H1 (cell line): ENCODE measurements around the gene CCDC192. TPM values are rescaled to one million over a fixed set of nuclear protein-coding genes. Genes with fewer than 3 reads are reported as not detected.
A peak's percentile ranks its signal among the peaks of the same experiment; 100 is the strongest.

ENCODE experiments used
- CTCF ChIA-PET: fragments of 300-600 bp; sonication (Branson Sonifier 250); formaldehyde crosslinking; loops from one replicate; lab custom pipeline; 2021; ENCODE audit not compliant: partially characterized antibody; lab: Charles Lee
- POLR2A ChIA-PET: fragments of 300-600 bp; sonication (Branson Sonifier 250); formaldehyde crosslinking; loops from one replicate; lab custom pipeline; 2021; ENCODE audit warnings: inconsistent platforms; ENCODE audit not compliant: partially characterized antibody; lab: Charles Lee
- DNase-seq, 2 experiments: peaks; one replicate each; pipeline versions ENCODE4 v3.0.0 to v3.0.0-alpha.2; 2010 to 2022; ENCODE audit warnings: low spot score in 2 of 2, low read depth in 1 of 2, mixed read lengths in 1 of 2
- FAIRE-seq: peaks from 2 replicates; lab custom pipeline; 2011; peaks lifted over from hg19 to GRCh38; lab: Jason Lieb, UNC
- H2AFZ ChIP-seq: 2 replicates; pipeline ENCODE4 v1.8.1; 2012; ENCODE audit warnings: low read length, inconsistent platforms
- H2AK5ac ChIP-seq: 2 replicates; pipeline ENCODE4 v1.6.1; 2013; ENCODE audit warnings: low read depth, low read length
- H2BK120ac ChIP-seq: replicated peaks from 2 replicates; pipeline ENCODE3; 2013; ENCODE audit warnings: low read depth, low read length, inconsistent platforms
- H2BK12ac ChIP-seq: 2 replicates; pipeline ENCODE4 v1.6.1; 2013; ENCODE audit warnings: low read depth, low read length
- H2BK15ac ChIP-seq: 2 replicates; pipeline ENCODE4 v1.6.1; 2013; ENCODE audit warnings: low read length
- H2BK20ac ChIP-seq: 2 replicates; pipeline ENCODE4 v1.6.1; 2013; ENCODE audit warnings: low read length
- H2BK5ac ChIP-seq: 2 replicates; pipeline ENCODE4 v1.6.1; 2013; ENCODE audit warnings: low read depth, low read length
- H3K14ac ChIP-seq: 2 replicates; pipeline ENCODE4 v1.6.1; 2013; ENCODE audit warnings: inconsistent platforms; ENCODE audit not compliant: insufficient read length
- H3K18ac ChIP-seq: 2 replicates; pipeline ENCODE4 v1.6.1; 2013; ENCODE audit warnings: low read length; ENCODE audit errors: extremely low read depth
- H3K23ac ChIP-seq: 2 replicates; pipeline ENCODE4 v1.6.1; 2013; ENCODE audit warnings: inconsistent platforms; ENCODE audit not compliant: insufficient read length
- H3K23me2 ChIP-seq: 2 replicates; pipeline ENCODE4 v1.6.1; 2013; ENCODE audit warnings: low read depth, low read length
- H3K27ac ChIP-seq: 2 replicates; pipeline ENCODE4 v1.6.1; 2011; ENCODE audit warnings: low read depth, low read length, inconsistent platforms
- H3K27me3 ChIP-seq, 4 experiments: replicated peaks in 1 of 4; 1 replicate in 1 of 4; 2 replicates in 3 of 4; pipeline versions ENCODE4 v1.6.1 to v1.8.1; 2011 to 2013; ENCODE audit warnings: low read length in 3 of 4, mild to moderate bottlenecking in 3 of 4, inconsistent platforms in 2 of 4, mixed read lengths in 2 of 4, moderate library complexity in 1 of 4; ENCODE audit not compliant: control insufficient read depth in 3 of 4, insufficient read depth in 3 of 4; ENCODE audit errors: extremely low read depth in 1 of 4
- H3K36me3 ChIP-seq, 4 experiments: 2 replicates each; pipeline versions ENCODE4 v1.6.1 to v1.8.1; 2011 to 2013; ENCODE audit warnings: mild to moderate bottlenecking in 4 of 4, low read length in 3 of 4, moderate library complexity in 2 of 4, control low read depth in 1 of 4, inconsistent platforms in 1 of 4; ENCODE audit not compliant: insufficient read depth in 4 of 4, control insufficient read depth in 2 of 4
- H3K4ac ChIP-seq: replicated peaks from 2 replicates; pipeline ENCODE3; 2013; ENCODE audit warnings: low read length, low read depth, mixed read lengths, inconsistent platforms; ENCODE audit not compliant: insufficient read length
- H3K4me1 ChIP-seq, 4 experiments: replicated peaks in 1 of 4; 1 replicate in 1 of 4; 2 replicates in 3 of 4; pipeline versions ENCODE4 v1.6.1 to v1.8.1; 2011 to 2013; ENCODE audit warnings: low read length in 3 of 4, inconsistent platforms in 2 of 4, mixed read lengths in 1 of 4; ENCODE audit not compliant: insufficient read depth in 4 of 4, control insufficient read depth in 3 of 4
- H3K4me2 ChIP-seq, 2 experiments: 2 replicates each; pipeline versions ENCODE4 v1.6.1 to v1.8.1; 2011 to 2013; ENCODE audit warnings: low read depth in 2 of 2, low read length in 2 of 2, control low read depth in 1 of 2, inconsistent platforms in 1 of 2, mild to moderate bottlenecking in 1 of 2; ENCODE audit not compliant: insufficient read depth in 1 of 2
- H3K4me3 ChIP-seq, 4 experiments: fragments of 200-600, 300-600 bp in 1 of 4; sonication (generic), shearing (Covaris generic), sonication (Bioruptor Twin) in 1 of 4; 2 replicates each; pipeline versions ENCODE4 v1.5.1 to v1.8.1; 2011 to 2016; ENCODE audit warnings: low read length in 4 of 4, low read depth in 3 of 4, control low read depth in 2 of 4, inconsistent platforms in 2 of 4, mild to moderate bottlenecking in 2 of 4, mixed read lengths in 1 of 4, moderate library complexity in 1 of 4; ENCODE audit not compliant: insufficient read depth in 2 of 4; ENCODE audit errors: extremely low read depth in 1 of 4
- H3K56ac ChIP-seq: replicated peaks from 2 replicates; pipeline ENCODE3; 2013; ENCODE audit warnings: low read depth, mild to moderate bottlenecking, mixed read lengths, low read length, inconsistent platforms; ENCODE audit not compliant: insufficient read length
- H3K79me1 ChIP-seq: 2 replicates; pipeline ENCODE4 v1.6.1; 2013; ENCODE audit warnings: low read depth, low read length, control low read depth
- H3K79me2 ChIP-seq, 2 experiments: 2 replicates each; pipeline versions ENCODE4 v1.6.1 to v1.8.1; 2012 to 2013; ENCODE audit warnings: low read length in 2 of 2, mild to moderate bottlenecking in 2 of 2, inconsistent platforms in 1 of 2; ENCODE audit not compliant: insufficient read depth in 2 of 2, control insufficient read depth in 1 of 2
- H3K9ac ChIP-seq, 4 experiments: replicated peaks in 1 of 4; 1 replicate in 1 of 4; 2 replicates in 3 of 4; pipeline versions ENCODE4 v1.6.1 to v1.8.1; 2011 to 2013; ENCODE audit warnings: low read depth in 3 of 4, low read length in 3 of 4, control low read depth in 2 of 4, mild to moderate bottlenecking in 2 of 4, moderate library complexity in 2 of 4, inconsistent platforms in 1 of 4; ENCODE audit errors: extremely low read depth in 1 of 4
- H3K9me3 ChIP-seq, 2 experiments: 2 replicates each; pipeline versions ENCODE4 v1.6.1 to v1.8.1; 2012 to 2013; ENCODE audit warnings: mild to moderate bottlenecking in 2 of 2, moderate library complexity in 2 of 2, control low read depth in 1 of 2, inconsistent platforms in 1 of 2, low read depth in 1 of 2, low read length in 1 of 2, mixed read lengths in 1 of 2; ENCODE audit not compliant: insufficient read depth in 2 of 2
- H4K20me1 ChIP-seq, 2 experiments: replicated peaks in 1 of 2; 2 replicates each; pipeline versions ENCODE3 to v1.8.1; 2011 to 2013; ENCODE audit warnings: inconsistent platforms in 2 of 2, low read length in 2 of 2, mild to moderate bottlenecking in 1 of 2; ENCODE audit not compliant: insufficient read depth in 2 of 2, control insufficient read depth in 1 of 2
- H4K5ac ChIP-seq: 2 replicates; pipeline ENCODE4 v1.6.1; 2013; ENCODE audit warnings: low read length, low read depth, mixed read lengths, inconsistent platforms; ENCODE audit not compliant: insufficient read length
- H4K8ac ChIP-seq: 2 replicates; pipeline ENCODE4 v1.8.0; 2013; ENCODE audit warnings: mild to moderate bottlenecking, moderate library complexity, low read length, inconsistent platforms; ENCODE audit not compliant: insufficient read depth; ENCODE audit errors: extremely low read depth
- H4K91ac ChIP-seq: replicated peaks from 2 replicates; pipeline ENCODE3; 2013; ENCODE audit warnings: low read length, mixed read lengths, inconsistent platforms; ENCODE audit not compliant: insufficient read length
- CTCF ChIP-seq, 3 experiments: IDR thresholded peaks; 1 replicate in 2 of 3; 2 replicates in 1 of 3; pipeline versions ENCODE4 v1.5.1 to v1.6.1; 2011; ENCODE audit warnings: low read length in 3 of 3, mild to moderate bottlenecking in 3 of 3, inconsistent platforms in 2 of 3, low read depth in 1 of 3, moderate library complexity in 1 of 3; ENCODE audit not compliant: insufficient read depth in 1 of 3; ENCODE audit errors: control extremely low read depth in 1 of 3
- FOSL1 ChIP-seq: IDR thresholded peaks from 2 replicates; pipeline ENCODE4 v1.6.1; 2011; ENCODE audit warnings: mild to moderate bottlenecking, low read depth, low read length, moderate library complexity; ENCODE audit not compliant: insufficient read depth
- POU5F1 ChIP-seq: IDR thresholded peaks from 2 replicates; pipeline ENCODE4 v1.6.1; 2011; ENCODE audit warnings: low read depth, mild to moderate bottlenecking, low read length, moderate library complexity
- RAD21 ChIP-seq, 2 experiments: IDR thresholded peaks in 1 of 2; conservative IDR thresholded peaks in 1 of 2; 2 replicates each; pipeline ENCODE4 v1.6.1; 2011; ENCODE audit warnings: low read depth in 2 of 2, low read length in 2 of 2, improper control_type of control experiment in 1 of 2, inconsistent platforms in 1 of 2, mild to moderate bottlenecking in 1 of 2, moderate library complexity in 1 of 2
- WGBS, 2 experiments: shearing (Covaris generic) in 1 of 2; methylation state at CpG; one replicate each; pipeline versions ENCODE4 v1.1.6 to v1.1.7; 2013 to 2015; ENCODE audit warnings: low lambda C conversion rate in 2 of 2, mixed read lengths in 2 of 2, inconsistent platforms in 1 of 2, low coverage in 1 of 2, missing lambda C conversion rate in 1 of 2; ENCODE audit not compliant: insufficient replicate concordance in 2 of 2, insufficient coverage in 1 of 2, insufficient read length in 1 of 2; ENCODE audit errors: extremely low coverage in 1 of 2, missing lambda C conversion rate in 1 of 2; 5-methylcytosine and 5-hydroxymethylcytosine counted together
- polyA plus RNA-seq, 7 experiments: library from polyadenylated mRNA; depleted of rRNA in 3 of 7; stranded (reverse) in 5 of 7; unstranded in 2 of 7; fragments of >200 nt in 5 of 7; fragments of 200-250 nt in 2 of 7; gene quantifications; 1 replicate in 5 of 7; 2 replicates in 1 of 7; 4 replicates in 1 of 7; pipeline versions ENCODE4 v1.2.1 to v1.2.3, GENCODE V29; 2011 to 2013; ENCODE audit warnings: missing spikeins in 2 of 7, mixed read lengths in 2 of 7
- total RNA-seq: library from RNA; stranded (reverse); fragmentation: NEBNext Ultra II Directional; extraction: Animal tissue kit (Norgen Biotek cat#: 25700); gene quantifications from 2 replicates; pipeline ENCODE4 v1.2.1, GENCODE V29; 2021

CCDC192 gene
- total and polyA plus RNA-seq, 2 of the 8 experiments (the other 6 are each of a cell fraction or from before 2014, with no cell fraction given): 0.61 TPM; not detected in 1

- Histone ChIP-seq H4K91ac (no peak overlapping the region), H3K79me1 (no peaks in the 10 kb centered on the region), H3K27me3 (no peaks in the 10 kb centered on the region), H2BK20ac (no peak overlapping the region), H3K4ac (no peak overlapping the region), H3K23ac (no peak overlapping the region), H3K14ac (no peak overlapping the region), H2AFZ (no peak overlapping the region), H3K9me3 (no peaks in the 10 kb centered on the region), H3K79me2 (no peaks in the 10 kb centered on the region), H2BK5ac (no peak overlapping the region), H3K4me3 (no peak overlapping the region), H3K36me3 (no peaks in the 10 kb centered on the region), H3K56ac (no peak overlapping the region), H2BK120ac (no peak overlapping the region), H2BK15ac (no peak overlapping the region), H2BK12ac (no peak overlapping the region), H3K18ac (no peak overlapping the region), H2AK5ac (no peak overlapping the region), H4K20me1 (no peaks in the 10 kb centered on the region), H3K23me2 (no peaks in the 10 kb centered on the region), H4K8ac (no peak overlapping the region), H3K4me1 (no peaks in the 10 kb centered on the region), H4K5ac (no peak overlapping the region), H3K27ac (no peak overlapping the region), H3K4me2 (no peak overlapping the region), H3K9ac (no peak overlapping the region)
- peak in 1 of 3 experiments; percentile 23; a peak in 1 of 4 replicates for TF ChIP-seq CTCF (IDR thresholded peaks at IDR 0.05; ENCODE audit: control extremely low read depth in 1 of 3, insufficient read depth in 1 of 3, low read depth in 1 of 3, low read length in 3 of 3)
- TF ChIP-seq POU5F1: no peak
- peak; percentile 22 to 39; a peak in 2 of 4 replicates for TF ChIP-seq RAD21 (IDR thresholded peaks at IDR 0.05 in 1 of 2, conservative IDR thresholded peaks at IDR 0.05 in 1 of 2; ENCODE audit: low read depth in 2 of 2, low read length in 2 of 2)
- no peak for TF ChIP-seq FOSL1
- DNase-seq (no peak), FAIRE-seq (peak; percentile 48)
- ChIA-PET POLR2A (no interaction called here), CTCF (interaction anchor here (0.6 to 1.2 kb wide), 2 partner anchors 8 to 68 kb away, joined by 3 read pairs; no protein-coding TSS in a partner anchor)
- 65% methylated on average over 2 of the region's 2 CpGs; no CpG with 5 or more reads in 1 of the 2 experiments for WGBS, 2 experiments
Observed at GRCh38 chr5:127799293-127799905, 96.2 kb downstream of the CCDC192 start.
